ENCODE results near the gene PTPN2.

The PTPN2 gene

GRCh38 chr18:12857215-12857905 is 26.7 kb downstream of the PTPN2 start:
- peak; percentile 41 for DNase-seq

DNA sequence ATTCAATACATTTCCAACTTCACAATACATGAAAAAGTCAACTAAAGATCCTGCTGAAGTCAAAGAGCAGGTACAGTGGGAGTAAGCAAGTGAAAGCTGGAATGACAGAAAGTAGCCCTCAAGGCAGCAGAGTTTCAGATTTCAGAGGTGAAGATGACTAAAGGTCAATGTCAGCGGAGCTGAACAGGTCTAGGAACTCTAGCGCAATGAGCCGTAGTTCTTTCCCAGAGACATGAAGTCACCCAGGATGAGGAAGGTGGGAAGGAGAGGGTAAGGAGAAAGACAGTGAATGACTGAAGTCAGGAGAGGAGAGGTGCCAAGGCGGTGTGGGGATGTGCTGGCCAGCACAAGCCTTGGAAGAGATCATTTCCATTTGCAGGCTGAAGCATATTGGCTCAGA is 28.1 kb downstream of the PTPN2 start:
- DNase-seq, result no peak

- no peak for DNase-seq
Observed at GRCh38 chr18:12852566-12853315, 31.3 kb downstream of the PTPN2 start.

GRCh38 chr18:12851716-12852115 is 32.3 kb downstream of the PTPN2 start:
- DNase-seq, result no peak

- no peak for DNase-seq
Observed at GRCh38 chr18:12849548-12849947, 34.5 kb downstream of the PTPN2 start.

- no peak for DNase-seq
Observed at GRCh38 chr18:12848405-12848804, 35.6 kb downstream of the PTPN2 start.

DNA sequence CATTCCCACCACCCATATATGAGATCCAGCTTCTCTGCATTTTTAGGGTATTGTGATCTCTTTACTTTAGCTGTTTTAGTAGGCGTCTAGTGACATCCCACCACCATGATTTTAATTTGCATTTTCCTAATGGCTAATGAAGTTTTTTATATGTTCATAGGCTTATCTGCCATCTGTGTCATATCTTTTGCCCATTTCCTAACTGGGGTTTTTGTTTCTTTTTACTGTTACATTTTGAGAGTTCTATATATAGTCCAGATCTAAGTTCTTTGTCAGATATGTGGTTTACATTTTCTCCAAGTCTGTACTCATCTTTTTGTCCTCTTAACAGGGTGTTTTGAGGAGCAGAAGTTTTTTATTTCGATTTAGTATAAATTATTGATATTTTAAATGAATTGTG is 39.6 kb downstream of the PTPN2 start:
- no peak for DNase-seq

DNA sequence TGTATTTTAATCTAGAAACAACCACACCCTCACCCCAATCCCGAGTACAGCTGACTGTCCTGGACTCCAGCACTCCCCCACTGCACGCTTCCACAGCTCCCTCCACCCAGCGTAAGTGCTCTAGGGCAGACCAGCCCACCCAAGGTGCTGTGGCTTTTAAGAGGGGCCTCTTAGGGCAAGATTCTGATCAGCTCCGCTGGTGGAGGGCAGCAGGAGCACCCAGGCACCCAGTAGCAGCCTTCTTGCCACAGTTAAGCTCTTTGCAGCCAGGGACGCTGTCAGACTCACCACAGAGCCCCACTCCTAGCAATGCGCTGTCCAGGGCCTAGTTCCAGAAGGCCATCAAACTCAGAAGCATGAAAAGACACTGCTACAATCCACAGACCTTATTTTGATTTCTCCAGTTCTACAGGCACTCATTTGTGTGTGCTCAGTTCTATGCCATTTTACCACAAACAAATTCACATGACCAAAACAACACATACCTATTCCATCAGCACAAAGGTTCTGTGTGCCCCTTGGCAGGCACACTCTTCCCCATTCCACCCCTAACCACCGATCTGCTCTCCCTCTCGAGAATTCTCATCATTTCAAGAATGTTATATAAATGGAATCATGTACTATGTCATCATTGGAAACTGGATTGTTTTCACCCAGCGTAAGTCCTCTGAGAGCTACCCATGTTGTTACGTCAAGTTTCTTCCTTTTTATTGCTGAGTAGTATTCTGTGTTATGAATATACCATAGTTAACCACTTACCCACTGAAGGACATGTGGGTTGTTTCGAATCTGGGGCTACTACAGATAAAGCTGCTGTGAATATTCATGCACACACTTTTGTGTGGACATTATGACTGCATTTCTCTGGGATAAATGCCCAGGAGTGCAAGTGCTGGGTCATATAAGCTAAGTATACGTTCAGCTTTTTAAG is 40.4 kb downstream of the PTPN2 start:
- DNase-seq, result no peak

DNA sequence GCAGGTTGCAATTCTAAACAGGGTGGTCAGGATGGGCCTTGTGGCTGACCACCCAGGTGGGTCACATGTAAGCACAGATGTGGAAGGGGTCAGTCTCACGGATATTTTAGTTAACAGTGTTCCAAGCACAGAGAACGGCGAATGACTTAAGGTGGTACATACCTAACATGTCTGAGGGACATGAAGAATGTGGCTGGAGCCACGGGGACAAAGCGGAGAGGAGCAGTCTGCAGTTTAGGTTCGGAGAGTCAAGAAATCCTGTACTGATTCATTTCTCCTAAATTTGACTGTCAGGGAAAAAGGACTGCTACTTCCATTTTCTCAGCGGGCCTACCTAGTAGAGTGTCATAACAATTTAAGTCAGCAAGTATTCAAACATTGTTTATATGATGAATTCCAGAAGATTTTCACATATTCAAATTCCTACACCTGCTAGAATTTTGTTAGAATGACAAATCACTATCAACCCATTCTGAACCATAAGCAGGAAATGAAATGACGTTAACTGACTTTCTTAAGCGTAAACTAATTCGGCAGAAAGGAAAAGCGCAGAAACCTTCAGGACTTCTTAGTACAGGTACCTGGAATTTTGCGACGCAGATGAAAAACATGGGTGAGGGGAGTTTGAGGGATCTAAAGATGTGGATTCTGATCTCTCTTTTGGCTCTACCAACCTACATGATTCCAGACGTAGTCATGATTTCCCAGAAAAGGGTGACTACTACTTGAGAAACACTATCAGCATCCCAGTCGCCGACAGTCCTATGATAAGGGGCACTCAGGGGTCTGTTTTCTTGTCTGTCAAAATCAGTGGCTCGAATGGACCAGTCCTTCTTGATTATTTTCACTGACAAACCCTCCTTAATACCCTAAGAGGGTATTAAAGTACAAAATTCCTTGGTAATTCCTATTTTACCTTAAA is 41.3 kb downstream of the PTPN2 start:
- DNase-seq, result no peak

- no peak for DNase-seq
Observed at GRCh38 chr18:12841070-12841469, 43.0 kb downstream of the PTPN2 start.

DNA sequence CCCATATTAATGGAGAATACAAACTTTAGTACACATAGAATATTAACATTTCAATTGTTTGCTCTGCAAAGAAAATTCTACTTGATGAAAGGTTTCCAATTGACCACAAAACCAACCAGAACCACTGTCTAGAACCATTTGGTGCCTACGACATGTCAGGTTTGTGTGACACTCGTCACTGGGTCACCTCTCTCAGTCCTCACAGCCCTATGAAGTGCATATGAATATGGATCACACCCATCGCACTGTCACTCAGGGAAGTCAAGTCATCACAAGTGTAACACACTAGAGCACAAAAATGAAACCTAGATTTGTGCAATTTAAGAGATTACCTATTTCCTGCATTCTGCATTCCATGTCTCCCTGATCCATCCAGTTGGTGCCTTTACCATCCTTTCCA is 43.7 kb downstream of the PTPN2 start:
- DNase-seq, result no peak

DNA sequence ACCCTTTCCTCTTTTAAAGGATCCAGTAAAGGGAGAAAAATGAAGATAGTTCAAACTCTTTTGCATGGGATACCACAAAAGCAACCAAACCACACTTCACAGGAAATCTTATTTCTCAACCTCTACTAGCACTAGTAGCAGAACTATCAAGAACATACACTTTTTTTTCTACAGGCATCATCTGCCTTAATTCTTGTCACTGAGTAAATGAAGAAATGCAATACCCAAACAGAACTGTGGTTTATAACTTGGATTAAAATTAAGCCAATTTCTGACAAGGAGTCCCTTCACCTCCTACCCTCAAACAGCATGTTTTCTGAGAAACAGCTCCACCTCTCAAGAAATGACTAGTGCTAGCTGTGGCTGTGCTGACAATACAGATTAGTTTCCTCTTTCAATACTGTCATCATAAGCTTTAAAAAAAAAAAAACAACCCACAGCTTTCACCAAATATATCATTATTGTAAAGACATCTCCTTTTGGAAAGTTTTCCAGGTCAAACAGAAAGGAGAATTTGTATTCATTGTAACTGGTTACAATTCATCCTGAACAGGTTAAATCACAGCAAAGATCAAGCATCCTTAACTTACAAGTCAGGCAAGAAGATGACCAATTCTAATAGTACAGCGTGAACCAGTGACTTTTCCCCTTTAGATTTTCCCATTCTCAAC is 44.4 kb downstream of the PTPN2 start:
- DNase-seq, result peak; percentile 84

GRCh38 chr18:12839057-12839525 is 44.9 kb downstream of the PTPN2 start:
- DNase-seq, result peak; percentile 87

- peak; percentile 78 for DNase-seq
Observed at GRCh38 chr18:12838178-12838634, 45.8 kb downstream of the PTPN2 start.

- no peak for DNase-seq
Observed at GRCh38 chr18:12837747-12838146, 46.3 kb downstream of the PTPN2 start.

DNA sequence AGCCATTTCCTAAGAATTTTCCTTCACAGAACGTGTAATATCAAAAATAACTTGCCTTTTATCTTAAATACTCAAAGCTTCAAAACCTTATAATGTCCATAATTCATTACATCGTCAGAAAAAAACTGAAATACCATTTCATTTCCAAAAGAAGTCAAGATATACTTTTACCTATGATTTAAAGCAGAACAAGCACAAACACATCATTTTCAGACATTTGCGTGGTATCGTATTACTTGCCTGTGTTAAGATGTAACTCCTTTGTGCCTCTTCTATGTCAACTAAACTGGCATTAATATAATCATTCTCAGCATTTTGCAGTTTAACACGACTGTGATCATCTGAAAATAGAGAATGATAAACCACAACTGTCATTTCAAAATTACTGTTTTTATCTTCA is 47.5 kb downstream of the PTPN2 start:
- DNase-seq, result no peak

DNA sequence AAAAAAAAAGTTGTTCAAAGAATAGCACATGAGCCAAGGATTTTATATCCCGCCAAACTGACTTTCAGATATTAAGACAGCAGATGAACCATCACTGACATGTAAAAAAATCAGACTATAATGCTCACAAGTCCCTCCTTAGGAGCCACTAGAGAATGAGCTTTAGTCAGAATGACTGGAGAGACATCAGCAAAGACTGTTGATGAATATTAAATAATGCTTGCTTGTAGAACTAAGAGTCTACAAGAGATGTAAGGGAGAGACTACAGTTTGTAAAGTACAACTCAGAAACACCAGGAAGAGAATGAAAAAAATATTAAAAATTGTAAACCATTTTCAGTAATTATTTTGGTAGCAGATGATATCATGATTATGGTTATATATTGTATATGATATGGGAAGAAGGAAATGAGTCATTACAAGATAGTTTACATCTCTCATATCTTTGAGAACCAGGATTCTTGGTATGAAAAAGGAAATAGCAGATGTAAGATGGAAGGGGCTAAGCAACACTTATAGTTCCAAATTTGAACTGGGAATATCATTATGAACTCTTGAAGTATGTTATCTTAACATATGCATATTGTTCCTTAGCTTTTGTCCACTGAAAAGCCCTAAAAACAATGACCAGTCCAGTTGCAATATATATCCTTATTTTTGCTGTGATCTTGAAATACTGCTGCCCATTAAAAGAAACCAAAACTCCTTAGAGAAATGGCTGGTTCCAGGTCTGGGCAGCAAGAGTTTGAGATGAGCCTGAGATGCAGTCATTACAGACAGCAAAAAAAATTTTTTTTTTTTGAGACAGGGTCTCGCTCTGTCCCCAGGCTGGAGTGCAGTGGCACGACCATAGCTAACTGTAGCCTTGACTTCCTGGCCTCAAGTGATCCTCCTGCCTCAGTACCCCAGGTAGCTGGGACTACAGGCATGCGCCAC is 55.7 kb downstream of the PTPN2 start:
- DNase-seq, result no peak

DNA sequence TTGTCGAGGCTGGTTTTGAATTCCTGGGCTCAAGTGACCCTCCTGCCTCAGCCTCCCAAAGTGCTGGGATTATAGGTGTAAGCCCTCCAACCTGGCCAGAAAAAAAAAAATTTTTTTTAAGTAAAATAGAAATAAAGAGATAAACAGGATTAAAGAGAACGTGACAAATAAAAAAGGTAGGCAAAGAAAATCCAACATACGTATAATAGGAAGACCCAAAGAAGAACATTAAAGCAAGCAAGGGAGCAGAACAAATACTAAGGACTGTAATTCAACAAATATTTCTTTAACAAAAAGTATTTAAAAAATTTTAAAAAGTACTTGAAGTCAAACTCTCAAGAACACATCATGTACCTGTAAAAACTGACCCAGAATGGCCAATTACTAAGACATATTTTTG is 56.4 kb downstream of the PTPN2 start:
- DNase-seq, result no peak

DNA sequence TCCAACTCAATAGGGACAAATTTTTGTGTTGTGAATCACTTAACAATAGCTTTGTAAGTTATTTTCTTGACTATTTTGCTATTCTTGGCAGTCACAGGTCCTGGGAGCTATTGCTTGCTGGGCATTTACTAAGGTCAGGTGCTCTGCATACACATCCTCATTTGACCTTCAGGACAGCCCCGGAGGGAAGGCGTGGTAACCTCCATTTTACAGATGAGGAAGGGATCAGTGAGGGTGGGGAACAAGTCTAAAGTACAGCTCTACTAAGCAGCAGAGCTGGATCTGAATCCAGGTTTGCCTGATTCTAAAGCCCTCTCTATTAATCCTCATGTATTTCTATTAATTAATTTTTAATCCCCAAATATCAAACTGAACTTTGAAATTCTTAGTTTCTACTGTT is 58.8 kb downstream of the PTPN2 start:
- DNase-seq, result no peak

- DNase-seq, result no peak
Observed at GRCh38 chr18:12823892-12824291, 60.1 kb downstream of the PTPN2 start.

All from RPMI8226 (cell line).